ENCODE results near the gene MLX.
"Not testable (repeated sequence)": the region's sequence is repeated elsewhere in the genome, so short reads cannot be mapped to it uniquely, and the experiment has no call there.

MLX gene

GRCh38 chr17:42536372-42537155 is 30.3 kb upstream of the MLX start:
- peak; percentile 75 for DNase-seq

GRCh38 chr17:42537156-42537805 is 29.6 kb upstream of the MLX start:
- no peak for DNase-seq

GRCh38 chr17:42537826-42538451 is 29.0 kb upstream of the MLX start:
- DNase-seq, result no peak

GRCh38 chr17:42538482-42538881 is 28.4 kb upstream of the MLX start:
- DNase-seq, result no peak

GRCh38 chr17:42540558-42540957 is 26.3 kb upstream of the MLX start:
- not testable (repeated sequence) for DNase-seq

- DNase-seq, result no peak
Observed at GRCh38 chr17:42541041-42541833, 25.7 kb upstream of the MLX start.

GRCh38 chr17:42543190-42544079 is 23.5 kb upstream of the MLX start:
- no peak for DNase-seq

GRCh38 chr17:42544874-42545283 is 22.0 kb upstream of the MLX start:
- no peak for DNase-seq

- DNase-seq, result not testable (repeated sequence)
Observed at GRCh38 chr17:42545755-42546505, 21.0 kb upstream of the MLX start.

GRCh38 chr17:42547001-42547461 is 19.9 kb upstream of the MLX start:
- DNase-seq, result no peak

GRCh38 chr17:42547698-42548069 is 19.2 kb upstream of the MLX start:
- DNase-seq, result no peak

- DNase-seq, result peak; percentile 89
Observed at GRCh38 chr17:42548070-42548837, 18.6 kb upstream of the MLX start.

- no peak for DNase-seq
Observed at GRCh38 chr17:42548993-42549755, 17.7 kb upstream of the MLX start.

- DNase-seq, result not testable (repeated sequence)
Observed at GRCh38 chr17:42552736-42553135, 14.2 kb upstream of the MLX start, which contains the start of gene HSD17B1. TSS of gene HSD17B1 (plus strand) at chr17:42552923. CDS start at chr17:42552934, 11 bp downstream.

GRCh38 chr17:42553161-42553818 is 13.6 kb upstream of the MLX start:
- no peak for DNase-seq

GRCh38 chr17:42553866-42554249 is 13.0 kb upstream of the MLX start:
- no peak for DNase-seq

- DNase-seq, result peak; percentile 70
Observed at GRCh38 chr17:42554250-42555121, 12.4 kb upstream of the MLX start.

- no peak for DNase-seq
Observed at GRCh38 chr17:42555122-42555622, 11.7 kb upstream of the MLX start.
